Activated T-helper 2 cell treated with anti-CD3 and anti-CD28 coated beads, Interferon-gamma antibody, Interleukin-2, Interleukin-4, amounts not matched to agents 10 μg/mL and 5 μg/mL and 100 μg/mL, durations not matched to agents 14 hours and 24 hours and 36 hours (primary cell): ENCODE data around the gene CENPF. TPM values are rescaled to one million over a fixed set of nuclear protein-coding genes. Genes with fewer than 3 reads are reported as not detected.
"Not testable (repeated sequence)": the region's sequence is repeated elsewhere in the genome, so short reads cannot be mapped to it uniquely, and the experiment has no call there.

Experiments used
- DNase-seq: peaks from one replicate; pipeline ENCODE4 v3.0.0; 2021; ENCODE audit warnings: low spot score
- H3K27ac Mint-ChIP-seq: one replicate; pipeline ENCODE4 v1.8.0; 2021; ENCODE audit warnings: mixed read lengths
- H3K27me3 Mint-ChIP-seq: one replicate; pipeline ENCODE4 v1.8.0; 2021; ENCODE audit warnings: low read depth, mixed read lengths
- H3K36me3 Mint-ChIP-seq: one replicate; pipeline ENCODE4 v1.8.0; 2021; ENCODE audit warnings: low read depth, mixed read lengths
- H3K4me1 Mint-ChIP-seq: one replicate; pipeline ENCODE4 v1.8.0; 2021; ENCODE audit warnings: low read depth, mixed read lengths
- H3K4me3 Mint-ChIP-seq: one replicate; pipeline ENCODE4 v1.8.0; 2021; ENCODE audit warnings: low read depth, mild to moderate bottlenecking, moderate library complexity, mixed read lengths
- H3K9me3 Mint-ChIP-seq: one replicate; pipeline ENCODE4 v1.8.0; 2021; ENCODE audit warnings: mixed read lengths
- intact Hi-C: fragments of 100-400 bp; cut with micrococcal nuclease; formaldehyde crosslinking; loops from one replicate; pipeline ENCODE4 v1.15.1; 2023
- total RNA-seq: library from RNA; stranded (reverse); gene quantifications from 2 replicates; pipeline ENCODE4 v1.2.3, GENCODE V29; 2022

The CENPF gene
- total RNA-seq, 1 donor from 2014 or later = 85.9 TPM

DNA sequence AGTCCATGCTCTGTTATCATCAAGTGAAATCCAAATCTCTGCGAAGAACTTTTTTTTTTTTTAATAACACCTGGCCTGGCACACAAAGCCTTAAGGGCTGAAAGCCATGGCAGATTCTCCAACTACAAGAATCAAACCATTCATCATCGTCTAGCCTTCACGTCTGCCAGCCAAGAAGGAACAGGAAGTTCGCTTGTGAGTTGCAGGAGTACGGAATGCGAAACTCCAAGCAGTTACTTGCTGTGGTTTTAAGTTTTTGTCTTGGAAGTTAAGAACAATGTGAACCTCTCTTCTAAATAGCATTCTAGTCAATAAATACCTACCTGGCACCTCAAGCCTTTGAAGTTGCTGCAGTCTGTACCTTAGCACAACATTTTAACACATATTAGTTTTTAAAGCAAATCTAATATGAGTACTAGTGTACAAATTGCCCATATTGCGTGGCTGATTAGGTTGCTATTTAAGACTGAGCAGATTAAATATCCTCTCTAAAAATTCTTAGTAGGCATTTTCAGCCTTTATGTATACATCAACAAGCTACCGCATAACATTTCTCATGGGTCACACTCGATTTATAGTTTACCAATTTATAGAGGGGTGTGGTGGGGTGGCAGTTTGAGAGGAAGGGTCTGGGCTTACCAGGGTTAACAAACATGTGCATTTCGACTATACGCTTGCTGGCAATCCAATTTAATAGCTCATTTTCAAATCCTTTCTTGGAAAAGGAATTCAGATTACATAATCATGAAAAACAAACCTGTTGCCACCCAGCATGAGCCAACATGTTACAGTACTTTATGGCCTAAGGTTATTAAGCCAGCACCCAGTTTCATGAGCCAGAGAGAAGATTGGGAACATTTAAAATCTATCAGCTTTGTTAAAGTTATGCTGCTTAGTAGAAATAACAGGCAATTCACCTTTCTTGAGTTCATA lies 29.3 kb upstream of the CENPF start:
- H3K36me3 Mint-ChIP-seq = peaks cover 23% of the 10 kb centered on the region
- H3K4me3 Mint-ChIP-seq = no peak overlapping the region
- H3K9me3 Mint-ChIP-seq = peaks cover 31% of the 10 kb centered on the region
- H3K4me1 Mint-ChIP-seq = peaks cover 16% of the 10 kb centered on the region
- DNase-seq = no peak
- no peaks in the 10 kb centered on the region for H3K27me3 Mint-ChIP-seq
- no peak overlapping the region for H3K27ac Mint-ChIP-seq
- intact Hi-C loops = no loop called here

DNA sequence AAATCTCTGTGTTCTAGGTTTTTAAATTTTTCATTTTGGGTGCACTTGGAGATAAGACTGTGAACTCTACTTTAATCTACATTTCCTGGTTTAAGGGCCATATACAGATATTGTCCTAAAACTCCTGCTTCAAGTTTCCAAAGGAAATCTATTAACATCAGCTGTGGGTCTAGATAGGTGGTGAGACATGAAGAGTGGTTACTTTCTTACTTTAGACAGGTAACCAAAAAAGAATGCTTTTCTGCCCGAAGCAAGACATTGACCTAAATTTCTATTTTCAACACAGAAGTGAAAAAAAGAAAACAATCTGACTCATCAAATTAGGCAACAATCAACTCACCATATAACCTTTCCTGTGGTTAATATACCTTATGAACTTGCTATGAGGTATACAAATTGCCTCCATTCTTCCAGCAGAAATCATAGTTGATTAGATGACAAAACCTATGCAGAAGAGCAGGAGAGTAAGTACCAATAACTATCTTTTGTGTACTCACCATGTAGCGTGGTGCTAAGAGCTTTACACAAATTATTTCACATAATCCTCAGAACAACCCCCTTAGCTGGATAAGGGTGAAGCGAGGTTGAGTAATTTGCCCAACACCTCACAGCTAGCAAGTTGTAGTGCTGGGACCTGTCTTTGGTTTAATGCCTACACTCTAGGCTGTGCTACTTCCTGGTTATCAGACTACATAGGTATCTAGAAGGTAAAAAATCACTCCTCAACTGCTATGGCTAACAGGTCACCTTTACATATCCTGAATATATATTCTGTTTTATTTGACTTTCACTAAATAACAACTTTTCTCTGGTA lies 28.2 kb upstream of the CENPF start:
- DNase-seq = no peak
- no peak overlapping the region for H3K4me3 Mint-ChIP-seq
- peaks cover 31% of the 10 kb centered on the region for H3K9me3 Mint-ChIP-seq
- no peak overlapping the region for H3K27ac Mint-ChIP-seq
- H3K4me1 Mint-ChIP-seq = peaks cover 9% of the 10 kb centered on the region
- H3K36me3 Mint-ChIP-seq = peaks cover 23% of the 10 kb centered on the region
- intact Hi-C loops = no loop called here
- H3K27me3 Mint-ChIP-seq = no peaks in the 10 kb centered on the region

DNA sequence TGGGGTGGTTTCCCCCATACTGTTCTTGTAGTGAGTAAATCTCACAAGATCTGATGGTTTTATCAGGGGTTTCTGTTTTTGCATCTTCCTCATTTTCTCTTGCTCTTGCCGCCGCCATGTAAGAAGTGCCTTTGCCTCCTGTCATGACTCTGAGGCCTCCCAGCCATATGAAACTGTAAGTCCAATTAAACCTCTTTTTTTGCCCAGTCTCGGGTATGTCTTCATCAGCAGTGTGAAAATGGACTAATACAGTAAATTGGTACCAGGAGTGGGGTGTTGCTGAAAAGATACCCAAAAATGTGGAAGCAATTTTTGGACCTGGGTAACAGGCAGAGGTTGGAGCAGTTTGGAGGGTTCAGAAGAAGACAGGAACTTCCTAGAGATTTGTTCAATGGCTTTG lies 26.9 kb upstream of the CENPF start:
- H3K4me3 Mint-ChIP-seq, H3K27ac Mint-ChIP-seq, H3K4me1 Mint-ChIP-seq, DNase-seq, intact Hi-C loops, H3K27me3 Mint-ChIP-seq: not testable (repeated sequence)
- Mint-ChIP-seq H3K9me3 (peaks cover 31% of the 10 kb centered on the region), H3K36me3 (peaks cover 23% of the 10 kb centered on the region)

DNA sequence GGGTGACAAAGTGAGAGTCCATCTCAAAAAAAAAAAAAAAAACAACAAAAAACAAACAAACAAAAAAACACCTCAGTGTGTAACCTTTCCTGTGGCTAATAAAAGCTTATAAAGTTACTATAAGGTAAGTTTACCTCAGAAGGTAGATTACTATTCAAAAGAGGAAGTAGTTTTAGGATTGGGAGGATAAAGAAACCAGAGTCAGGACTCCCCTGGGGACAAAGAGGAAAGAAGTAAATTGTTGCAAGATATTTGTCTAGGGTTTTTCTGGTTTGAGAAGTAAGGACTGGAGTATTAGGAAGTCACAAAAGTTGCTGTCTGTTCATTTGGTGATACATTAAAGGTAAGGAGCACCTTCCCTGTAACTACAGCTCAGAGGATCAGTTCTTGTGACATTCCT lies 23.8 kb upstream of the CENPF start:
- intact Hi-C loops = no loop called here
- H3K9me3 Mint-ChIP-seq = peaks cover 31% of the 10 kb centered on the region
- no peaks in the 10 kb centered on the region for H3K27me3 Mint-ChIP-seq

DNA sequence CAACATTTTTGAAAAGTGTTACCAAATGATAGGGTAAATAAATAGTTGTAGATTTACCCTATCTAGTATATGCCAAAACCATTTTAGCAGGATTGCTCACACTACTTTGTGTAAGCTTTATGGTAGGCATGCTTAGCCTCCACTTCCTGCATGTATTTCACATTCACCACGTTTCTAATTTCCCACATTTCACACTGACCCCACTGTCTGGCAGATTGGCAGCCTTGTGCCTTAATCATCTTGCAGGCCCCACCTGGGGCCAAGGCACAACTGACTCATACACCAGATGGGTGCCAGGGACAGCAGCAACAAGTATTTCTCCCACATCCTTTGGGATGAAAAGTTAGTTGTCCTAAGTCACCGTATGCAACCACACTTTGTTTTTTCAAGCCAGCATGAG lies 21.2 kb upstream of the CENPF start:
- peaks cover 19% of the 10 kb centered on the region for H3K4me1 Mint-ChIP-seq
- intact Hi-C loops = no loop called here
- no peak for DNase-seq

More for the DNA sequence above, 23.8 kb upstream of the CENPF start:
- Mint-ChIP-seq H3K27ac (no peak overlapping the region), H3K4me3 (no peak overlapping the region), H3K36me3 (peaks cover 23% of the 10 kb centered on the region), H3K4me1 (peaks cover 12% of the 10 kb centered on the region)
- no peak for DNase-seq

GRCh38 chr1:214582289-214582891 lies 20.6 kb upstream of the CENPF start:
- peaks cover 8% of the 10 kb centered on the region for H3K36me3 Mint-ChIP-seq
- no peak overlapping the region for H3K4me3 Mint-ChIP-seq
- no peak for DNase-seq
- peaks cover 5% of the 10 kb centered on the region for H3K9me3 Mint-ChIP-seq
- H3K27ac Mint-ChIP-seq = no peak overlapping the region
- intact Hi-C loops = no loop called here
- H3K4me1 Mint-ChIP-seq = peaks cover 19% of the 10 kb centered on the region
- H3K27me3 Mint-ChIP-seq = no peaks in the 10 kb centered on the region

More for the DNA sequence above, 21.2 kb upstream of the CENPF start:
- Mint-ChIP-seq H3K9me3 (peaks cover 11% of the 10 kb centered on the region), H3K27ac (peak overlapping the region; percentile 21), H3K27me3 (no peaks in the 10 kb centered on the region), H3K4me3 (no peak overlapping the region), H3K36me3 (peaks cover 12% of the 10 kb centered on the region)

- intact Hi-C loops = no loop called here
- Mint-ChIP-seq H3K4me3 (no peak overlapping the region), H3K9me3 (no peaks in the 10 kb centered on the region), H3K4me1 (peaks cover 19% of the 10 kb centered on the region), H3K27ac (no peak overlapping the region), H3K36me3 (peaks cover 1% of the 10 kb centered on the region), H3K27me3 (no peaks in the 10 kb centered on the region)
- no peak for DNase-seq
These were observed 19.9 kb upstream of the CENPF start for GRCh38 chr1:214583113-214583512.

- Mint-ChIP-seq H3K36me3 (no peaks in the 10 kb centered on the region), H3K4me3 (no peak overlapping the region), H3K9me3 (no peaks in the 10 kb centered on the region), H3K27me3 (no peaks in the 10 kb centered on the region), H3K4me1 (peaks cover 19% of the 10 kb centered on the region), H3K27ac (peak overlapping the region; percentile 57)
- DNase-seq = no peak
- intact Hi-C loops = loop anchor here (2.0 kb wide), 2 partner anchors 33 to 195 kb away; partner anchors contain the start of gene PTPN14
These were observed 19.0 kb upstream of the CENPF start for GRCh38 chr1:214583824-214584554.

DNA sequence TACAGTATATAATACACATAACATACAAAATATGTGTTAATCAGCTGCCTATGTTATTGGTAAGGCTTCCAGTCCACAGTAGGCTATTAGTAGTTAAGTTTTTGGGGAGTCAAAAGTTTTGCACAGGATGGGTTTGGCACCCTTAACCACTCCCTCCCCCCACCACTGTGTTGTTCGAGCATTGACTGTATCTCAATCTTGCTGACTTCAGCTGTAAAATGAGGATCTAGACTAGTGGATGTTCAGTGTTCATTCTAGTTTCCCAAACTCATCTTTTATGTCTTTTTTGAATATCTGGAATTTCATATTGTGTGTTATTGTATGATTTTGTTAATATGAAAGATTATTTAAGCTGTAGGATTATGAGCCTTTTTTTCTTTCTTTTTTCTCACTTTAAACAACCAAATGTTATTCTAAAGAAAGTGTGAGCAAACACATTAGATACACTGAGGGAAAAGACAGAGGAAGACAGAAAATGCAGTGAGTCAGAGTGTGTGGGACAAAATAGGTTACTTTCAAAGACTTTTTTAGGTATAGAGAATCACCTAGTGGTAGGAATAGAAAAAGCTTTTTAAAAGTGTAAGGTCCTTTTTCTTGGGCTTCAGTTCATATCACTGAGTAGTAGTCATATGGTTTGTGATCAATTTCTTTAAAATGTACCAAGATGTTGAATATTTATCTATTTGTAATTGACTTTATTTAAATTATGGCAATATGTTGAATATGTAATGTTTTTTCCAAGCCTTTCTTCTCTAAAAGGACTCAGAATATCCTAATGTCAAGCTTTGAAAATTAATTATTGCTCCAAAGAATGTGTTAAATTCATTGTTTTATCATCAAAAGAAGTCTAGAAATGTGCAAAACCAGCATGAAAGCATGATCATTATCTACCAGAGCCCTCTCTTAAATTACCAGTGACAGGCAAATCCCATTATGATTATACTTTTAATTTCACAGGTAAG lies 17.9 kb upstream of the CENPF start:
- DNase-seq = no peak
- peak overlapping the region; percentile 70 for H3K27ac Mint-ChIP-seq
- no peaks in the 10 kb centered on the region for H3K27me3 Mint-ChIP-seq
- H3K36me3 Mint-ChIP-seq = no peaks in the 10 kb centered on the region
- peaks cover 19% of the 10 kb centered on the region for H3K4me1 Mint-ChIP-seq
- no peaks in the 10 kb centered on the region for H3K9me3 Mint-ChIP-seq
- no peak overlapping the region for H3K4me3 Mint-ChIP-seq
- intact Hi-C loops = loop anchor here (1.0 to 5.0 kb wide), 7 partner anchors 34 to 368 kb away; partner anchors contain the start of genes PTPN14 and SMYD2

GRCh38 chr1:214586621-214587020 lies 16.4 kb upstream of the CENPF start:
- H3K36me3 Mint-ChIP-seq = no peaks in the 10 kb centered on the region
- peaks cover 7% of the 10 kb centered on the region for H3K27me3 Mint-ChIP-seq
- H3K4me1 Mint-ChIP-seq = peaks cover 18% of the 10 kb centered on the region
- H3K27ac Mint-ChIP-seq = no peak overlapping the region
- intact Hi-C loops = loop anchor here (5.0 kb wide), 2 partner anchors 304 to 369 kb away; partner anchors contain the start of gene SMYD2
- no peak overlapping the region for H3K4me3 Mint-ChIP-seq
- DNase-seq = no peak
- H3K9me3 Mint-ChIP-seq = no peaks in the 10 kb centered on the region

DNA sequence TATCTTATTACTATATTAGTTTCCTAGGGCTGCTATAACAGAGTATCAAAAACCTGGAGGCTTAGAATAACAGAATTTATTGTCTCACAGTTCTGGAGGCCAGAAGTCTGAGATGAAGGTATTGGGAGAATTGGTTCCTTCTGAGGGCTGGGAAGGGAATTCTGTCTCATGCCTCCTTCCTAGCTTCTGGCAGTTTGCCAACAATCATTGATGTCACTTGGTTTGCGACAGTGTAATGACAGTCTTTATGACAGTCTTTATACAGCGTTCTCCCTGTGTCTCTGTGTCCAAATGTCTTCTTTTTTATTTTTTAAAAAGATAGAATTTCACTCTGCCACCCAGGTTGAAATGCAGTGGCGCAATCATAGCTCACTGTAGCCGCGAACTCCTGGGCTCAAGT lies 15.8 kb upstream of the CENPF start:
- Mint-ChIP-seq H3K4me1 (peaks cover 13% of the 10 kb centered on the region), H3K27me3 (peaks cover 12% of the 10 kb centered on the region), H3K27ac (no peak overlapping the region), H3K9me3 (no peaks in the 10 kb centered on the region), H3K4me3 (no peak overlapping the region), H3K36me3 (no peaks in the 10 kb centered on the region)
- intact Hi-C loops = loop anchor here (5.0 kb wide), 2 partner anchors 305 to 370 kb away; partner anchors contain the start of gene SMYD2
- no peak for DNase-seq
